ELR (cell line): ENCODE data around the gene CCND2.

Source experiments
- DNase-seq: peaks from one replicate; pipeline ENCODE4 v3.0.0-alpha.2; 2015; ENCODE audit warnings: low read depth

CCND2 gene

DNA sequence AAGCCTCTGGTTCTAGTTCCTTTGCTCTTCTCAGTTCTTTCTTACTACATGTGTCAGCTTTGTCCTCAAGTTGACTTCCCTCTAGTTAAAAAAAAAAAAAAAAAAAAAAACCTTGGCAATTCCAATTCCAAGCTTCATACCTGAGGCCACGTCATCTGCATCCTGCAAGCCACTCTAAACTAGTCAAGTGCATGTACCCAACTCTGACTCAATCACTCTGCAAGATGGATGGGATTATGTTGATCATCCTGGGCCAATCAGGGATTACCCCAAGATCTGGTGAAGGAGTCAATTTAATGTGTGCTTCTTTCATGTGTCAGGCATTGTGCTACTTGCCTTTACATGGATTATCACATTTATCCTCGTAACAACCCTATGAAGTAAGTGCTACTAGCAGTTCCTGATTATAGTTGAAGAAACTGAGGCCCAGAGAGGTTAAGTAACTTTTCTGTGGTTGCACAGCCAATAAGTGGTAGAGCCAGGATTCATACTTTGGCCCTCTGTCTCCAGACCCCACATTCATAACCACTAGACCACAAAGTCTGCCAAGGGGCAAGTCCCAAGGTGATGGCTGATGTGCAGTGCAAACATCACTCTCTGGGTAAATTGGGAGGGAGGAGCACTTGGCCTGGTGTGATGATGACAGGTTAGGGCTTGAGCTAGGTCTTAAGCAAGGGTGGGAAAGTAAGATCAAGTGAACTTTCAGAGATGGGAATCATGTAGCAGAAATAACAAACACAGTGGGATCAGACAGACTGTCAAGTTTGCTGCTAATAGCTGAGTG, 17.3 kb upstream of the CCND2 start:
- DNase-seq: no peak

GRCh38 chr12:4257442-4257841, 16.1 kb upstream of the CCND2 start:
- DNase-seq: no peak

DNA sequence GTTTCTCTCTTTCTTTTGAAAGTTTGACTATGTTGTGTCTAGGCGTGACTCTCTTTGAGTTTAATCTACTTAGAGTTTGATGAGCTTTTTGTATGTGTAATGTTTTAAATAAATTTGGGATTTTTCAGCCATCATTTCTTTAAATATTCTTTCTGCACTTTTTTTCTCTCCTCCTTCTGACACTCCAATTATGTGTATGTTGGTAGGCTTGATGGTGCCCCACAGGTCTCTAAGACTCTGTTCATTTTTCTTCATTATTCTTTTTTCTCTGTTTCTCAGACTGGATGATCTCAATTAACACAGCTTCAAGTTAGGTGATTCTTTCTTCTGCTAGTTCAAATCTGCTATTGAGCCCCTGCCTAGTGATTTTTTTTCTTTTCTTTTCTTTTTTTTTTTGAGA, 14.5 kb upstream of the CCND2 start:
- no peak for DNase-seq

DNA sequence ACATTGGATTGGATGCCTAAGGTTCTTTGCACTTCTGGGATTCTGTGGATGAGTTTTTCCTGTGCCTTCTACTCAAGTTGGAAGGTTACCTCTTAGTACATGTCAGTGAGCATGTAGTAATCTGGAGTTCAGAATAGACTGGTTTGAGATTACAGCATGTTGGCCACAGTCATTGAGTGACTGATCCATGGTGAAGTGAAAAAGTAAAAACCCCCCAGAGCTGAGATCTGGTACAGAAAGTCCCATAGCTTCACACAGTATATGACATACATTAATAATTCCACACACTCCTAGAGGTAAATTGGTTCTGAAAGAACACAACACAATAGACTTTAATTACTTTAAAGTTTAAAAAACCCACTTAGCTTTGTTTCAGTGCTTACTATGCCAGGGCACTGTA, 11.9 kb upstream of the CCND2 start:
- DNase-seq: no peak

DNA sequence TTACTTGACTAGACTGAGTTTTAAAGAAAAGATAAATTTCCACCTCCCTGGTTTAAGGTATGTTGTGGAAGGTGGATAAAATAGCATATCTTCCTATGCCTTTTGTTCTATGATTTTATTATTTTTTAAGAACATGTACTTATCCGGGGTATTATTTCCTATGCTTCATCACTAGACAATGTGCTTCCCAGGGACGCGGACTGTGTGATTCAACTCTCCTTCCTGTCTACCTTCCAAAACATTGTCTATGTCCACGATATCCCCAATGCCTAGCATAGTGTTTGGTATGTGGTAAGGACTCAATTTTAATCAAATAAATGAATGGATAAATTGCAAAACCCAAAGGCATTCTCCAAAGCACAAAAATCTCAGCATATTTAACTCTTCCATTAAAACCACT, 8.3 kb upstream of the CCND2 start:
- DNase-seq: peak; percentile 30

DNA sequence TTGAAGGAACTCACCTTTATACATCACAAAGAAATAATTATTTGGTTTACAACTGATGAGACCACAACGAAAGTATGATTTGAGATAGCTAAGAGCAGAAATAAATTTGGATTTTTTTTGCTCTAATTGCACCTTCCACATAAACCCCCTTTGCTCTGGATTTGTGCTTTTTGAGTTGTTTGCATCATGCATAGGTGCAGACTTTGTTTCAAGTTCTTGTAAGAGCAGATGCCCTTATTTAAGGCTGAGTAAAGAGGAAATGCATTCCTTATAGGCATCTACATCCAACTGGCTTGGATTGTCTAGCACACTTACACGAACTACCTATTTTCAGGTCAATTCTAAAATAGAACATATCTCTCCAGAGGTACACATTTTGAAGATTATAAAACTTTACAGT, 6.6 kb upstream of the CCND2 start:
- DNase-seq: no peak

GRCh38 chr12:4267704-4268328, 5.7 kb upstream of the CCND2 start:
- no peak for DNase-seq

- DNase-seq: no peak
These were observed 5.0 kb upstream of the CCND2 start for GRCh38 chr12:4268329-4269181.

GRCh38 chr12:4269279-4269991, 4.1 kb upstream of the CCND2 start:
- DNase-seq: no peak

GRCh38 chr12:4270016-4270830, 3.3 kb upstream of the CCND2 start:
- no peak for DNase-seq

- no peak for DNase-seq
These were observed 2.5 kb upstream of the CCND2 start for GRCh38 chr12:4270831-4271716.

DNA sequence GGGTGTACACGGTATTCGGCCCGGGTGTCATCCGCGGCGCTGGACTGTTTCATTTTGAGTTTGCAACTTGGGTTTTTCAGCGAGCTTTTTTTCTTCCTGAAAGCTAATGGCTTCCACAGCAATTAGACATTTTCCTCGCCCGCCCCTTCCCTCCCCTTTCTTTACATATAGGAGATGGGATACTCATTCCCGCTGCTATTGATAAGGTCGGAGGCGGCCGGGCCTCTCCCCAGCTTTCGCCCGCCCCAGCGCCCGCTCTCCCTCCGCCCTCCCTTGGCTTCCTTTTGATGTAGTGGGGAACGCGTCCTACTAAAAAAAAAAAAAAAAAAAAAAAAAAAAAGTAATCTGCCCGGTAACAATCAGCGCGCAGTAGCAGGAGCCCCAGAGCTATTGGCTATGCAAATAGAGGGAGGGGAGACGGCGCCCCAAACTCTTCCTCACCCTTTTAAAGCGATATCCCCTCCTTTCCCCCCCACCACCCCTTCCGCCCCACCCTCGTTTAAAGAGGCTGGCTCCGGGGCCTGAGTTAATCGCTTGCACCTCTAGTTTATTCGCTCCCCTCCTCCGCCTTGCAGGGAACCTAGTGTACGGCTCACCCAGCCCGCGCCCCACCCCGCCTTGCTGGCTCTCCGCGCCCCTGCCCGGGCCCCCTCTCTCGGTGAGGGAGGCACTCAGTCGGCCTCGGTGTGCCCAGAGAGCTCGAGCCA, 1.7 kb upstream of the CCND2 start:
- DNase-seq: peak; percentile 39

- DNase-seq: no peak
These were observed 914 bp upstream of the CCND2 start for GRCh38 chr12:4272424-4273272.

DNA sequence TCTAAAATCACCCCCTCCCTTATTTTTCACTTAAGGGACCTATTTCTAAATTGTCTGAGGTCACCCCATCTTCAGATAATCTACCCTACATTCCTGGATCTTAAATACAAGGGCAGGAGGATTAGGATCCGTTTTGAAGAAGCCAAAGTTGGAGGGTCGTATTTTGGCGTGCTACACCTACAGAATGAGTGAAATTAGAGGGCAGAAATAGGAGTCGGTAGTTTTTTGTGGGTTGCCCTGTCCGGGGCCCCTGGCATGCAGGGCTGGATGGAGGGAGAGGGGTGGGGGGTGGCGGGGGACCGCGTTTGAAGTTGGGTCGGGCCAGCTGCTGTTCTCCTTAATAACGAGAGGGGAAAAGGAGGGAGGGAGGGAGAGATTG, 300 bp upstream of the CCND2 start:
- DNase-seq: no peak

GRCh38 chr12:4274396-4275015, 944 bp downstream of the CCND2 start:
- no peak for DNase-seq

DNA sequence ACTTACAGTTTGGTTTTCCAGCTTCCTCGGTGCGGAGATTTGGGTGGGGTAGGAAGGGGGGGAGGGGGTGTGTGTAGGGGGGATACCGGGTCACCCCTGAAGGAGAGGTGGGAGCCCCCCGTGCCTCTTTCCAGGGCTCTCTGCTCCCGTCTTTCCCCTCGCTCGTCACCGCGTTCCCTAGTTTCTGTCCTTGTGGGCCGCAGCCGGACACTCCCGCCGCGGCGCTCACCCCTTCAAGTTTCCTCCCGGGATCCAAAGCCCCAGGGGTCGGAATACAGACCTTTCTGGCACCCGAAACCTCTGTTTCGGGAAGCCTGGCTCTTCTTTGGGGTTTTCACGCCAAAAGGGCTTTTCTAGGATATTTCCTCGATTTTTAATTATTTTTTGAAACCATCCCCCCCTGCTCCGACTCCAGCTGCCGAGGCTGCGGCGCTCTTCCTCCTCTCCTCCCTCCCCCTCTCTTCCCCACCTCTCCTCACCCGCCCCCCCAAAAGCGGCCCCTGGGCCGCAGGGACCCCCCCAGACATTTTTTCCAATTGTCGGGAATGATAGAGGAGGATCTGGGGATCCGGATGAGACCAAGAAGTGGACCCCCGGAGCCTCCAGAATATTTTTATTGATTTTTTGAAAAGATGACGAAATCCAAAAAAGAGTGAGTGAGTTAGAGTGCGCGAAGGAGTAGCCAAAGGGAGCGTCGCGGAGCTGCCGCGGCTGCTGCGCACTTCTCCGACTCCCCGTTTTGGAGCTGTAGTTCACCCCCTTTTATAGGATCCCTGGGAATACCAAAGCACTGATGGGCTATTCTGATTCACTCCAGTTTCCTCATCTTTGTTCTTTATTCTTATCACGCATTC, 1.7 kb downstream of the CCND2 start:
- DNase-seq: no peak

- no peak for DNase-seq
These were observed 2.3 kb downstream of the CCND2 start for GRCh38 chr12:4275870-4276301.
